OCI-LY3 (cell line): Measurements from ENCODE around the gene MBOAT7.
A peak's percentile ranks its signal among the peaks of the same experiment; 100 is the strongest.
"Not testable (repeated sequence)": the region's sequence is repeated elsewhere in the genome, so short reads cannot be mapped to it uniquely, and the experiment has no call there.

Source experiments
- H2AFZ ChIP-seq: fragments of 200-600, 300-600 bp; shearing (Covaris generic); 2 replicates; pipeline ENCODE4 v1.6.0; 2014; ENCODE audit warnings: antibody characterized with exemption, low read depth, low read length
- H3K27ac ChIP-seq: fragments of 200-600, 300-600 bp; sonication (generic); 2 replicates; pipeline ENCODE4 v1.5.1; 2014; ENCODE audit warnings: mild to moderate bottlenecking, low read length, moderate library complexity, mixed read lengths
- H3K27me3 ChIP-seq: fragments of 200-600, 300-600 bp; sonication (generic); 2 replicates; pipeline ENCODE4 v1.6.1; 2014; ENCODE audit warnings: low read depth, low read length, mixed read lengths
- H3K36me3 ChIP-seq: fragments of 200-600, 300-600 bp; sonication (generic); replicated peaks from 2 replicates; pipeline ENCODE3; 2014; ENCODE audit warnings: low read depth, low read length, mixed read lengths
- H3K4me1 ChIP-seq: fragments of 300-600, 200-600 bp; sonication (generic); 2 replicates; pipeline ENCODE4 v1.6.1; 2014; ENCODE audit warnings: low read length, mixed read lengths
- H3K4me2 ChIP-seq: fragments of 200-600, 300-600 bp; sonication (generic); 2 replicates; pipeline ENCODE4 v1.6.1; 2014; ENCODE audit warnings: low read length, mixed read lengths
- H3K4me3 ChIP-seq: fragments of 300-600, 200-600 bp; sonication (generic); 2 replicates; pipeline ENCODE4 v1.5.1; 2014; ENCODE audit warnings: antibody characterized with exemption, mild to moderate bottlenecking, low read length, moderate library complexity
- H3K79me2 ChIP-seq: fragments of 300-600, 200-600 bp; shearing (Covaris generic); 2 replicates; pipeline ENCODE4 v1.6.1; 2014; ENCODE audit warnings: mild to moderate bottlenecking, low read length, mixed read lengths
- H3K9ac ChIP-seq: fragments of 300-600, 200-600 bp; shearing (Covaris generic); 2 replicates; pipeline ENCODE4 v1.6.0; 2014; ENCODE audit warnings: mild to moderate bottlenecking, low read length, moderate library complexity
- H3K9me3 ChIP-seq: fragments of 200-600, 300-600 bp; shearing (Covaris generic); 2 replicates; pipeline ENCODE4 v1.6.1; 2014; ENCODE audit warnings: low read length, mixed read lengths; ENCODE audit not compliant: insufficient read depth
- H4K20me1 ChIP-seq: fragments of 200-600, 300-600 bp; sonication (generic); 2 replicates; pipeline ENCODE4 v1.6.1; 2016; ENCODE audit warnings: low read length, mixed read lengths; ENCODE audit not compliant: insufficient read depth
- CTCF ChIP-seq: fragments of 200-600, 300-600 bp; sonication (generic); IDR thresholded peaks from 2 replicates; pipeline ENCODE4 v1.5.1; 2014; ENCODE audit warnings: antibody characterized with exemption, low read length, low read depth
- EZH2phosphoT487 ChIP-seq: fragments of 200-600 bp; shearing (Covaris generic); IDR thresholded peaks from 2 replicates; pipeline ENCODE4 v1.6.1; 2018; ENCODE audit warnings: antibody characterized with exemption, mixed run types, low read depth

MBOAT7 gene

GRCh38 chr19:54229146-54229545 lies 39.8 kb upstream of the MBOAT7 start:
- H3K4me2 ChIP-seq: no peak overlapping the region
- H3K9ac ChIP-seq: no peak overlapping the region
- no peaks in the 10 kb centered on the region for H3K9me3 ChIP-seq
- H3K4me3 ChIP-seq: no peak overlapping the region
- H2AFZ ChIP-seq: no peak overlapping the region
- peaks cover 5% of the 10 kb centered on the region for H3K4me1 ChIP-seq
- no peaks in the 10 kb centered on the region for H4K20me1 ChIP-seq
- TF ChIP-seq CTCF: no peak
- TF ChIP-seq EZH2phosphoT487: no peak
- no peaks in the 10 kb centered on the region for H3K36me3 ChIP-seq
- no peaks in the 10 kb centered on the region for H3K79me2 ChIP-seq
- H3K27ac ChIP-seq: no peak overlapping the region
- H3K27me3 ChIP-seq: peaks cover 20% of the 10 kb centered on the region

DNA sequence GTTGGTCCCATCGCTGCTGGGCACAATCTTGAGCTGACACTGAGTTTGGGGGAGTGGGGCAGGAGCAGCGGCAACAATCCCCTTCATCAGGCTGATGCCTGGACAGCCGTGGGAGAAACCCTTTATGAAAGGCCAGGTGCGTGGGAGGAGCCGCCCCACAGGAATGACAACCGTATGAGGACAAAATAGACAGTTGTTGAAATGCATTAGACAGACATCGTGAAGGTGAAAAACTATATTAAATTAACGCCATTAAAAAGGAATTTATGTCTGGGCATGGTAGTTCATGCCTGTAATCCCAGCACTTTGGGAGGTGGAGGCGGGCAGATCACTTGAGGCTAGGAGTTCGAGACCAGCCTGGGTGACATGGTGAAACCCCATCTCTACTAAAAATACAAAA lies 35.2 kb upstream of the MBOAT7 start:
- H3K9ac ChIP-seq, H3K4me2 ChIP-seq, H3K27me3 ChIP-seq, H3K36me3 ChIP-seq, H4K20me1 ChIP-seq, H3K27ac ChIP-seq, H3K79me2 ChIP-seq, H3K9me3 ChIP-seq, H3K4me3 ChIP-seq, H2AFZ ChIP-seq: not testable (repeated sequence)
- peaks cover 14% of the 10 kb centered on the region for H3K4me1 ChIP-seq

GRCh38 chr19:54223937-54224281 lies 34.5 kb upstream of the MBOAT7 start:
- H3K9ac ChIP-seq, H2AFZ ChIP-seq, H3K27me3 ChIP-seq, H3K4me2 ChIP-seq, H4K20me1 ChIP-seq, H3K36me3 ChIP-seq, H3K9me3 ChIP-seq, H3K79me2 ChIP-seq, H3K4me3 ChIP-seq, H3K27ac ChIP-seq: not testable (repeated sequence)
- peaks cover 14% of the 10 kb centered on the region for H3K4me1 ChIP-seq

DNA sequence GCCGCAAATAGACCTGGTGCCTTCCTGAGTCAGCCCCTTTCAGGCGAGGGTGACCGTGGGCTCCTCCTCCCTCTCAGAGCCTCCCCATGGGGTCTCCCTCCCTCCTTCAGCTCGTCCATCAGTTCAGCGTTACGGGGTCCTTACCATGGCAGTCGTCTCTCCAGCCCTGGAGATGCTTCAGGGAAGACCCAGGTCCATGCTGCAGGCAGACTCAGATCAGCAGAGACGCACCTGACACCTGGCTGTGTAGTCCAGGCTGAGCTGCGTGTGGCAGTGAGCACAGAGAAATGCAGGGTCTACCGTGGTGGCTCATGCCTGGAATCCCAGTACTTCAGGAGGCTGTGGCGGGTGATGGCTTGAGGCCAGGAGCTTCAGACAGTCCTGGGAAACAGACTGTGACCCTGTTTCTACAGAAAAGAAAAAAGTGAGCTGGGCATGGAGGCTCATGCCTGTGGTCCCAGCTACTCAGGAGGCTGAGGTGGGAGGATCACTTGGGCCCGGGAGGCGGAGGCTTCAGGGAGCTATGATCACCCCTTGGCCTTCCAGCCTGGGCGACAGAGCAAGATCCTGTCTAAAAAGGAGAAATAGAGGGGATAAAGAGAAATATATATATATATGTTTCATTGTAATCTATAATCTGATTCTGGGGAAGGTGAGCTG lies 34.0 kb upstream of the MBOAT7 start:
- H3K27me3 ChIP-seq, H3K9ac ChIP-seq, H3K9me3 ChIP-seq, H4K20me1 ChIP-seq, H3K27ac ChIP-seq, H3K79me2 ChIP-seq, H2AFZ ChIP-seq, H3K36me3 ChIP-seq: not testable (repeated sequence)
- Histone ChIP-seq H3K4me1 (peaks cover 14% of the 10 kb centered on the region), H3K4me3 (peak overlapping the region; percentile 41), H3K4me2 (peak overlapping the region; percentile 45)

GRCh38 chr19:54222474-54223276 lies 33.3 kb upstream of the MBOAT7 start, which contains the start of gene LILRB3:
Gene LILRB3, minus strand, starts transcription at chr19:54223007. Its CDS starts 31 bp downstream, at chr19:54222976.
- not testable (repeated sequence) for H3K27ac ChIP-seq, H3K36me3 ChIP-seq, H3K9ac ChIP-seq, H3K9me3 ChIP-seq, H3K79me2 ChIP-seq, H3K27me3 ChIP-seq, H4K20me1 ChIP-seq, H2AFZ ChIP-seq
- Histone ChIP-seq H3K4me1 (peaks cover 14% of the 10 kb centered on the region), H3K4me2 (peak within 1 kb of the TSS; percentile 45), H3K4me3 (peak within 1 kb of the TSS; percentile 41)

DNA sequence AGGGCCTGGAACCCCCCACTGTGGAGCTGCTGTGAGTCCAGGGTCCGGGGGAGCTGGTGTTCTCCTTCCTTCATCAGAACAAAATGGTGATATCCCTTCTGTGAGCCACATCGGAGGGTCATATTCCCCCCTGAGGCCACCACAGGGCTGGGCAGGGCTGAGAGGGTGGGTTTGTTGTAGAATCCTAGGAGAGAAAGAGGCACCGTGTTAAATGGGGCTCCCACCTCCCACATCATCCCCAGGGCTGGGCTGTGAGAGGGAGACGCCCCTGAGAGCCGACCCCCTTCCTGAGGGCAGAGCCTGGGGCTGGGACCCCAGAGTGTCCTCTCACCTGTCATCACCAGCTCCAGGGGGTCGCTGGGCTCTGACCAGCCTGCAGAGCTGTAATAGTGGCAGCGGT lies 32.6 kb upstream of the MBOAT7 start:
- H2AFZ ChIP-seq, H3K4me3 ChIP-seq, H3K36me3 ChIP-seq, H3K27me3 ChIP-seq, H3K9ac ChIP-seq, H3K4me2 ChIP-seq, H3K9me3 ChIP-seq, H4K20me1 ChIP-seq, H3K79me2 ChIP-seq, H3K27ac ChIP-seq: not testable (repeated sequence)
- peaks cover 14% of the 10 kb centered on the region for H3K4me1 ChIP-seq

GRCh38 chr19:54219702-54220101 lies 30.3 kb upstream of the MBOAT7 start:
- H3K9me3 ChIP-seq, H3K9ac ChIP-seq, H2AFZ ChIP-seq, H4K20me1 ChIP-seq, H3K4me2 ChIP-seq, H3K36me3 ChIP-seq, H3K4me1 ChIP-seq, H3K79me2 ChIP-seq, H3K4me3 ChIP-seq, H3K27me3 ChIP-seq, H3K27ac ChIP-seq: not testable (repeated sequence)
